B cell (primary cell): ENCODE results near the gene FKRP. TPM values are rescaled to one million over a fixed set of nuclear protein-coding genes. Genes with fewer than 3 reads are reported as not detected.

ENCODE experiments used
- ATAC-seq: fragments of 200-7000 bp; cut with Tn5 transposase; one replicate; pipeline ENCODE4 v1.10.0; 2021; ENCODE audit warnings: low read depth, mild to moderate bottlenecking, moderate number of reproducible peaks, moderate library complexity
- CTCF ChIA-PET: fragments of 350-600 bp; sonication (Branson Sonifier 250); formaldehyde crosslinking; loops from one replicate; lab custom pipeline; 2021; ENCODE audit warnings: antibody characterized with exemption, inconsistent platforms; lab: Charles Lee
- POLR2A ChIA-PET: fragments of 350-600 bp; sonication (Branson Sonifier 250); formaldehyde crosslinking; loops from one replicate; lab custom pipeline; 2021; ENCODE audit warnings: antibody characterized with exemption; lab: Charles Lee
- DNase-seq: peaks from one replicate; pipeline ENCODE4 v3.0.0; 2013
- H2AFZ ChIP-seq: 2 replicates; pipeline ENCODE4 v1.6.1; 2012; ENCODE audit warnings: mild to moderate bottlenecking, low read depth, low read length; ENCODE audit not compliant: insufficient read depth, poor library complexity, severe bottlenecking
- H3K27ac ChIP-seq, 2 donors: 1 replicate in 1 of 2; 2 replicates in 1 of 2; pipeline ENCODE4 v1.5.1; 2012 to 2013; ENCODE audit warnings: low read length in 2 of 2, mild to moderate bottlenecking in 2 of 2, moderate library complexity in 1 of 2
- H3K27me3 ChIP-seq, 4 experiments: fragments of 200-600 bp in 1 of 4; sonication (generic) in 1 of 4; replicated peaks in 1 of 4; 1 replicate in 2 of 4; 2 replicates in 2 of 4; pipeline versions ENCODE4 v1.6.1 to v1.7.0; 2013 to 2016; ENCODE audit warnings: low read length in 3 of 4, mild to moderate bottlenecking in 2 of 4, mixed read lengths in 1 of 4, moderate library complexity in 1 of 4; ENCODE audit not compliant: insufficient read depth in 4 of 4, control insufficient read depth in 3 of 4; ENCODE audit errors: control extremely low read depth in 1 of 4
- H3K36me3 ChIP-seq, 2 experiments: replicated peaks in 1 of 2; 1 replicate in 1 of 2; 2 replicates in 1 of 2; pipeline versions ENCODE4 v1.6.1 to v1.7.1; 2013; ENCODE audit warnings: low read length in 1 of 2; ENCODE audit not compliant: insufficient read depth in 2 of 2, control insufficient read depth in 1 of 2; ENCODE audit errors: control extremely low read depth in 1 of 2, extremely low read depth in 1 of 2
- H3K4me1 ChIP-seq, 2 donors: fragments of 200-600 bp in 1 of 2; sonication (generic) in 1 of 2; 1 replicate in 1 of 2; 2 replicates in 1 of 2; pipeline versions ENCODE4 v1.5.1 to v1.6.1; 2013 to 2017; ENCODE audit warnings: low read length in 2 of 2; ENCODE audit not compliant: control insufficient read depth in 2 of 2, insufficient read depth in 2 of 2
- H3K4me2 ChIP-seq: replicated peaks from 2 replicates; pipeline ENCODE3; 2012; ENCODE audit warnings: mild to moderate bottlenecking, low read depth, low read length; ENCODE audit not compliant: poor library complexity, severe bottlenecking
- H3K4me3 ChIP-seq, 5 experiments: fragments of 200-600 bp in 1 of 5; sonication (generic) in 1 of 5; 1 replicate in 3 of 5; 2 replicates in 2 of 5; pipeline versions ENCODE4 v1.5.1 to v1.7.0; 2011 to 2016; ENCODE audit warnings: low read length in 4 of 5, mild to moderate bottlenecking in 4 of 5, low read depth in 2 of 5, control low read depth in 1 of 5, moderate library complexity in 1 of 5; ENCODE audit not compliant: insufficient read depth in 1 of 5; ENCODE audit errors: control extremely low read depth in 1 of 5, extremely low read depth in 1 of 5
- H3K79me2 ChIP-seq: fragments of 200-600 bp; sonication (generic); one replicate; pipeline ENCODE4 v1.6.0; 2016; ENCODE audit warnings: low read length; ENCODE audit not compliant: control insufficient read depth, insufficient read depth
- H3K9ac ChIP-seq: fragments of 200-600 bp; sonication (generic); 2 replicates; pipeline ENCODE4 v1.6.1; 2017; ENCODE audit warnings: mild to moderate bottlenecking, low read length, moderate library complexity
- H3K9me3 ChIP-seq, 3 donors: one replicate each; pipeline versions ENCODE4 v1.6.1 to v1.7.1; 2013; ENCODE audit warnings: low read length in 2 of 3; ENCODE audit not compliant: control insufficient read depth in 2 of 3, insufficient read depth in 1 of 3; ENCODE audit errors: control extremely low read depth in 1 of 3
- H4K20me1 ChIP-seq: 2 replicates; pipeline ENCODE4 v1.6.0; 2012; ENCODE audit warnings: mild to moderate bottlenecking, low read length; ENCODE audit not compliant: insufficient read depth, control insufficient read depth, poor library complexity, severe bottlenecking
- H3K27ac Mint-ChIP-seq: one replicate; pipeline ENCODE4 v1.8.0; 2021; ENCODE audit warnings: mixed read lengths
- H3K27me3 Mint-ChIP-seq: one replicate; pipeline ENCODE4 v1.8.0; 2021; ENCODE audit warnings: mixed read lengths
- H3K4me1 Mint-ChIP-seq: one replicate; pipeline ENCODE4 v1.8.0; 2021; ENCODE audit warnings: mixed read lengths
- H3K4me3 Mint-ChIP-seq: one replicate; pipeline ENCODE4 v1.8.0; 2021; ENCODE audit warnings: mixed read lengths
- H3K9me3 Mint-ChIP-seq: one replicate; pipeline ENCODE4 v1.8.0; 2022; ENCODE audit warnings: mixed read lengths; ENCODE audit not compliant: insufficient read depth
- CTCF ChIP-seq: fragments of 200-600 bp; IDR thresholded peaks from one replicate; pipeline ENCODE4 v1.8.0; 2022; ENCODE audit warnings: antibody characterized with exemption, mild to moderate bottlenecking
- EZH2 ChIP-seq: IDR thresholded peaks from 2 replicates; pipeline ENCODE4 v1.6.1; 2012; ENCODE audit warnings: borderline replicate concordance, low read depth, mild to moderate bottlenecking, moderate library complexity, low read length; ENCODE audit not compliant: insufficient read depth, poor library complexity, severe bottlenecking
- WGBS: methylation state at CpG from one replicate; pipeline ENCODE4 v1.1.5; 2013; ENCODE audit warnings: missing lambda C conversion rate; ENCODE audit not compliant: insufficient coverage; 5-methylcytosine and 5-hydroxymethylcytosine counted together
- intact Hi-C: fragments of 100-400 bp; cut with micrococcal nuclease; formaldehyde crosslinking; loops from one replicate; pipeline ENCODE4 v1.10.0; 2022
- polyA plus RNA-seq: library from polyadenylated mRNA; depleted of rRNA; stranded (reverse); fragments of >200 nt; gene quantifications from 2 replicates; pipeline ENCODE4 v1.2.3, GENCODE V29; 2012
- total RNA-seq, 2 donors: library from RNA; stranded (reverse); fragments of 120-200 nt in 1 of 2; gene quantifications; 1 replicate in 1 of 2; 2 replicates in 1 of 2; pipeline versions ENCODE4 v1.2.3 to v1.2.4, GENCODE V29; 2013 to 2022

FKRP gene
- total and polyA plus RNA-seq, 2 donors (not counting 1 experiment from before 2014, with no cell fraction given) = 30.2 to 38.8 TPM

DNA sequence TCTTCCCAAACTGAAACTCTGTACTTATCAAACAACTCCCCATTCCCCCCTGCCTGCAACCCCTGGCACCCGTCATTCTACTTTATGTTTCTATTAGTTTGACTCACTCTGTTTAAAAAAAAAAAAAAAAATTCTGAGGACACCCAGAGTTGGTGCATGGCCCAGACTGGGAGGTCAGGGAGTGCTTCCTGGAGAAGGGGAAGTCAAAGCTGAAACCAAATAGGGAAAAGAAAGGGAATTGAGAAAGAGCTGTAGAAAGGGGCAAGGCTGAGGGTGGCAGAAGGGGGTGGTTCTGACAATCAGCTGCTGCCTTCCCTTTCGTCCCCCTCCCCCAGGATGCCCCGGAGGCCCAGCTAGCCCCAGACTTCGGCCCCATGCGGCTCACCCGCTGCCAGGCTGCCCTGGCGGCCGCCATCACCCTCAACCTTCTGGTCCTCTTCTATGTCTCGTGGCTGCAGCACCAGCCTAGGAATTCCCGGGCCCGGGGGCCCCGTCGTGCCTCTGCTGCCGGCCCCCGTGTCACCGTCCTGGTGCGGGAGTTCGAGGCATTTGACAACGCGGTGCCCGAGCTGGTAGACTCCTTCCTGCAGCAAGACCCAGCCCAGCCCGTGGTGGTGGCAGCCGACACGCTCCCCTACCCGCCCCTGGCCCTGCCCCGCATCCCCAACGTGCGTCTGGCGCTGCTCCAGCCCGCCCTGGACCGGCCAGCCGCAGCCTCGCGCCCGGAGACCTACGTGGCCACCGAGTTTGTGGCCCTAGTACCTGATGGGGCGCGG, 9.4 kb downstream of the FKRP start:
- peaks cover 16% of the 10 kb centered on the region for H4K20me1 ChIP-seq
- H3K9me3 ChIP-seq = no peaks in the 10 kb centered on the region
- WGBS = 96% methylated on average over 36 of the region's 39 CpGs
- no peaks in the 10 kb centered on the region for H3K36me3 ChIP-seq
- H3K27me3 Mint-ChIP-seq = no peaks in the 10 kb centered on the region
- peaks cover 8% of the 10 kb centered on the region for H3K79me2 ChIP-seq
- DNase-seq = no peak
- H3K4me1 Mint-ChIP-seq = peaks cover 15% of the 10 kb centered on the region
- H3K9ac ChIP-seq = no peak overlapping the region
- no peaks in the 10 kb centered on the region for H3K9me3 Mint-ChIP-seq
- no peak overlapping the region for H3K4me3 Mint-ChIP-seq
- H3K4me3 ChIP-seq = no peak overlapping the region
- H3K4me2 ChIP-seq = no peak overlapping the region
- peaks cover 0 to 7% of the 10 kb centered on the region in 2 donors for H3K4me1 ChIP-seq
- H3K27ac ChIP-seq = no peak overlapping the region
- H3K27me3 ChIP-seq = no peaks in the 10 kb centered on the region
- ATAC-seq = no peak
- TF ChIP-seq EZH2 (no peak), CTCF (no peak)
- no peak overlapping the region for H2AFZ ChIP-seq
- intact Hi-C loops = no loop called here
- ChIA-PET CTCF (interaction anchor here (0.8 to 8.2 kb wide), 6 partner anchors 31 to 118 kb away, joined by 3 to 245 read pairs (median 12); no protein-coding TSS in a partner anchor), POLR2A (interaction anchor here (0.8 kb wide), 1 partner anchor 36 kb away, joined by 3 read pairs; no protein-coding TSS in a partner anchor)
- no peak overlapping the region for H3K27ac Mint-ChIP-seq

GRCh38 chr19:46755853-46756543, 10.1 kb downstream of the FKRP start:
- CTCF ChIA-PET = interaction anchor here (0.7 to 8.2 kb wide), 7 partner anchors 29 to 129 kb away, joined by 3 to 245 read pairs (median 6); no protein-coding TSS in a partner anchor
- no peak overlapping the region for H3K4me3 Mint-ChIP-seq
- WGBS = 97% methylated on average over 86 of the region's 86 CpGs

More at GRCh38 chr19:46755853-46756543, 10.1 kb downstream of the FKRP start:
- Histone ChIP-seq H4K20me1 (peaks cover 16% of the 10 kb centered on the region), H3K9ac (no peak overlapping the region), H3K9me3 (no peaks in the 10 kb centered on the region), H2AFZ (no peak overlapping the region), H3K79me2 (peaks cover 8% of the 10 kb centered on the region), H3K4me3 (no peak overlapping the region), H3K4me1 (peaks cover 0 to 7% of the 10 kb centered on the region in 2 donors), H3K36me3 (no peaks in the 10 kb centered on the region), H3K27me3 (no peaks in the 10 kb centered on the region), H3K4me2 (no peak overlapping the region), H3K27ac (no peak overlapping the region)
- no peaks in the 10 kb centered on the region for H3K27me3 Mint-ChIP-seq
- no peak for ATAC-seq
- H3K27ac Mint-ChIP-seq = no peak overlapping the region
- intact Hi-C loops = loop anchor here (2.0 kb wide), 1 partner anchor 69 kb away; no protein-coding TSS in a partner anchor
- H3K4me1 Mint-ChIP-seq = peaks cover 9% of the 10 kb centered on the region
- DNase-seq = no peak
- POLR2A ChIA-PET = no interaction called here
- H3K9me3 Mint-ChIP-seq = no peaks in the 10 kb centered on the region
- TF ChIP-seq EZH2 (no peak), CTCF (no peak)
